ENCODE results near the gene PSTPIP2. TPM values are rescaled to one million over a fixed set of nuclear protein-coding genes. Genes with fewer than 3 reads are reported as not detected.

The PSTPIP2 gene
- total RNA-seq, 1 experiment from 2014 or later: 1.9 TPM

- TF ChIP-seq IRF2 (CRISPR knock-in tag; IDR thresholded peaks at IDR 0.05; ENCODE audit: borderline replicate concordance, low read depth) (no peak), ZNF232 (CRISPR knock-in tag; IDR thresholded peaks at IDR 0.05) (no peak), NR3C1 (CRISPR knock-in tag; conservative IDR thresholded peaks at IDR 0.05; ENCODE audit: low read depth) (no peak)
These were observed 4.5 kb downstream of the PSTPIP2 start (continued) for GRCh38 chr18:46067438-46068007.

GRCh38 chr18:46062781-46063180, 9.3 kb downstream of the PSTPIP2 start:
- Mint-ChIP-seq H3K36me3 (no peaks in the 10 kb centered on the region), H3K4me1 (peaks cover 2% of the 10 kb centered on the region; the same call in 1 of the 2 replicates), H3K27me3 (ENCODE audit: low read depth) (no peaks in the 10 kb centered on the region), H3K4me3 (no peak overlapping the region), H3K9me3 (peaks cover 3% of the 10 kb centered on the region; the same call in 1 of the 2 replicates), H3K27ac (no peak overlapping the region)
- TF ChIP-seq ATF2 (CRISPR knock-in tag; IDR thresholded peaks at IDR 0.05; ENCODE audit: borderline replicate concordance, low read depth) (no peak), IRF2 (CRISPR knock-in tag; IDR thresholded peaks at IDR 0.05; ENCODE audit: borderline replicate concordance, low read depth) (no peak), MLX (CRISPR knock-in tag; IDR thresholded peaks at IDR 0.05) (no peak), ZNF121 (CRISPR knock-in tag; IDR thresholded peaks at IDR 0.05) (no peak), ZNF219 (CRISPR knock-in tag; IDR thresholded peaks at IDR 0.05; ENCODE audit: borderline replicate concordance) (no peak), ZNF317 (CRISPR knock-in tag; IDR thresholded peaks at IDR 0.05; ENCODE audit: borderline replicate concordance, low read depth) (no peak), ZMAT4 (CRISPR knock-in tag; IDR thresholded peaks at IDR 0.05) (no peak), SMAD4 (CRISPR knock-in tag; IDR thresholded peaks at IDR 0.05) (no peak), FOXP1 (CRISPR knock-in tag; IDR thresholded peaks at IDR 0.05; ENCODE audit: borderline replicate concordance) (no peak), TEAD1 (CRISPR knock-in tag; IDR thresholded peaks at IDR 0.05) (no peak), E2F5 (CRISPR knock-in tag; IDR thresholded peaks at IDR 0.05) (no peak), ZNF671 (CRISPR knock-in tag; IDR thresholded peaks at IDR 0.05) (no peak), SP1 (CRISPR knock-in tag; conservative IDR thresholded peaks at IDR 0.05) (no peak), ZNF232 (CRISPR knock-in tag; IDR thresholded peaks at IDR 0.05) (no peak), ERG (CRISPR knock-in tag; IDR thresholded peaks at IDR 0.05) (no peak), ZNF425 (CRISPR knock-in tag; conservative IDR thresholded peaks at IDR 0.05) (no peak), CDX4 (CRISPR knock-in tag; IDR thresholded peaks at IDR 0.05; ENCODE audit: borderline replicate concordance) (no peak), MAX (CRISPR knock-in tag; IDR thresholded peaks at IDR 0.05) (no peak), ETV6 (CRISPR knock-in tag; IDR thresholded peaks at IDR 0.05) (no peak)
- ATAC-seq: no peak
- no peak for DNase-seq (ENCODE audit: low spot score)
- CTCF ChIA-PET: interaction anchor here (1.4 to 1.5 kb wide), 2 partner anchors 153 to 183 kb away, joined by 3 read pairs; no protein-coding TSS in a partner anchor
- POLR2A ChIA-PET: interaction anchor here (1.2 kb wide), 1 partner anchor 20 kb away, joined by 4 read pairs; no protein-coding TSS in a partner anchor
